GM10266 (cell line): Measurements from ENCODE around the gene ADAMTS17.

ENCODE experiments used
- DNase-seq: peaks from one replicate; pipeline ENCODE4 v3.0.0; 2012; ENCODE audit errors: extremely low spot score
- CTCF ChIP-seq: IDR thresholded peaks from 2 replicates; pipeline ENCODE4 v1.5.1; 2012; ENCODE audit warnings: mild to moderate bottlenecking, low read depth; ENCODE audit not compliant: control insufficient read depth, insufficient read depth; ENCODE audit errors: missing control alignments

ADAMTS17 gene

GRCh38 chr15:100171411-100171810 lies 170.4 kb downstream of the ADAMTS17 start:
- TF ChIP-seq CTCF: no peak
- DNase-seq: no peak

- no peak for DNase-seq
- TF ChIP-seq CTCF: no peak
Measured at GRCh38 chr15:100170291-100171210, 171.2 kb downstream of the ADAMTS17 start.

- DNase-seq: no peak
- no peak for TF ChIP-seq CTCF
Measured at GRCh38 chr15:100169615-100170290, 172.0 kb downstream of the ADAMTS17 start.

GRCh38 chr15:100168787-100169186 lies 173.0 kb downstream of the ADAMTS17 start:
- TF ChIP-seq CTCF: no peak
- no peak for DNase-seq

GRCh38 chr15:100167884-100168375 lies 173.8 kb downstream of the ADAMTS17 start:
- TF ChIP-seq CTCF: no peak
- DNase-seq: no peak

GRCh38 chr15:100166313-100166712 lies 175.5 kb downstream of the ADAMTS17 start:
- TF ChIP-seq CTCF: no peak
- DNase-seq: no peak
